Measurements from ENCODE around the gene ASAP3.

DNA sequence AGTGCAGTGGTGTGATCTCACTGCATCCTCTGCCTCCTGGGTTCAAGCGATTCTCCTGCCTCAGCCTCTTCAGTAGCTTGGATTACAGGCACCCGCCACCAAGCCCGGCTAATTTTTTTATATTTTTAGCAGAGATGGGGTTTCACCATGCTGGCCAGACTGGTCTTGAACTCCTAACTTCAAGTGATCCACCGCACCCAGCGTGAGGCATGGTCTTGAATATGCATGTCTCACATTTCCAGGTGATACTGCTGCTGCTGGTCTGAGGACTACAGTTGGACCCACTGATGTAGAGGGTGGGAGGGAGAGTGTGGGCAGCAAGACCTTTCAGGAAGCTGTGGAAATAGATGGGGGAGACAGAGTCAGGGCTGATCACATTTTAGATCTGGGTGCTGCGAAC is 21.9 kb upstream of the ASAP3 start:
- TF ChIP-seq, protein P1, sequence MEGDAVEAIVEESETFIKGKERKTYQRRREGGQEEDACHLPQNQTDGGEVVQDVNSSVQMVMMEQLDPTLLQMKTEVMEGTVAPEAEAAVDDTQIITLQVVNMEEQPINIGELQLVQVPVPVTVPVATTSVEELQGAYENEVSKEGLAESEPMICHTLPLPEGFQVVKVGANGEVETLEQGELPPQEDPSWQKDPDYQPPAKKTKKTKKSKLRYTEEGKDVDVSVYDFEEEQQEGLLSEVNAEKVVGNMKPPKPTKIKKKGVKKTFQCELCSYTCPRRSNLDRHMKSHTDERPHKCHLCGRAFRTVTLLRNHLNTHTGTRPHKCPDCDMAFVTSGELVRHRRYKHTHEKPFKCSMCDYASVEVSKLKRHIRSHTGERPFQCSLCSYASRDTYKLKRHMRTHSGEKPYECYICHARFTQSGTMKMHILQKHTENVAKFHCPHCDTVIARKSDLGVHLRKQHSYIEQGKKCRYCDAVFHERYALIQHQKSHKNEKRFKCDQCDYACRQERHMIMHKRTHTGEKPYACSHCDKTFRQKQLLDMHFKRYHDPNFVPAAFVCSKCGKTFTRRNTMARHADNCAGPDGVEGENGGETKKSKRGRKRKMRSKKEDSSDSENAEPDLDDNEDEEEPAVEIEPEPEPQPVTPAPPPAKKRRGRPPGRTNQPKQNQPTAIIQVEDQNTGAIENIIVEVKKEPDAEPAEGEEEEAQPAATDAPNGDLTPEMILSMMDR (conservative IDR thresholded peaks at IDR 0.05; ENCODE audit: low read depth in 2 of 2): no peak
- no peak for TF ChIP-seq EZH2 (IDR thresholded peaks at IDR 0.05; ENCODE audit: low read depth, unreplicated experiment)
